Measurements from ENCODE around the gene ORMDL3.

- TF ChIP-seq FOXA1 (IDR thresholded peaks at IDR 0.05) (no peak), FOXK2 (IDR thresholded peaks at IDR 0.05) (no peak), SUZ12 (IDR thresholded peaks at IDR 0.05) (no peak), PKNOX1 (IDR thresholded peaks at IDR 0.05) (no peak), SP1 (IDR thresholded peaks at IDR 0.05) (no peak), BHLHE40 (IDR thresholded peaks at IDR 0.05; ENCODE audit: borderline replicate concordance) (no peak), CTBP1 (IDR thresholded peaks at IDR 0.05; ENCODE audit: borderline replicate concordance) (no peak), FOXM1 (IDR thresholded peaks at IDR 0.05; ENCODE audit: borderline replicate concordance) (no peak), NFRKB (IDR thresholded peaks at IDR 0.05) (no peak), ELF4 (IDR thresholded peaks at IDR 0.05) (no peak), ARNT (IDR thresholded peaks at IDR 0.05) (no peak), TARDBP (IDR thresholded peaks at IDR 0.05) (no peak), L3MBTL2 (conservative IDR thresholded peaks at IDR 0.05) (no peak), HDGF (IDR thresholded peaks at IDR 0.05; ENCODE audit: borderline replicate concordance) (no peak)
These were observed 11.7 kb upstream of the ORMDL3 start for GRCh38 chr17:39939106-39939505.
